SJCRH30 (cell line): ENCODE results near the gene OSCP1. TPM values are rescaled to one million over a fixed set of nuclear protein-coding genes. Genes with fewer than 3 reads are reported as not detected.
"Not testable (repeated sequence)": the region's sequence is repeated elsewhere in the genome, so short reads cannot be mapped to it uniquely, and the experiment has no call there.

ENCODE experiments used
- DNase-seq, 2 experiments: peaks; one replicate each; pipeline ENCODE4 v3.0.0-alpha.2; 2015 to 2020
- H3K27ac ChIP-seq: fragments of 250-450 bp; sonication (Bioruptor Pico); 2 replicates; pipeline ENCODE4 v1.5.1; 2020; ENCODE audit warnings: mild to moderate bottlenecking, moderate library complexity
- H3K27me3 ChIP-seq: fragments of 250-450 bp; sonication (Bioruptor Pico); 2 replicates; pipeline ENCODE4 v1.5.1; 2020; ENCODE audit warnings: mild to moderate bottlenecking, moderate library complexity
- H3K36me3 ChIP-seq: fragments of 250-450 bp; sonication (Bioruptor Pico); 2 replicates; pipeline ENCODE4 v1.5.1; 2020; ENCODE audit warnings: mild to moderate bottlenecking, moderate library complexity
- H3K4me1 ChIP-seq: fragments of 250-450 bp; sonication (Bioruptor Pico); 2 replicates; pipeline ENCODE4 v1.5.1; 2020; ENCODE audit warnings: mild to moderate bottlenecking, moderate library complexity
- H3K4me3 ChIP-seq: fragments of 250-450 bp; sonication (Bioruptor Pico); 2 replicates; pipeline ENCODE4 v1.5.1; 2020; ENCODE audit warnings: mild to moderate bottlenecking, moderate library complexity
- H3K9me3 ChIP-seq: fragments of 250-450 bp; sonication (Bioruptor Pico); replicated peaks from 2 replicates; pipeline ENCODE4 v1.5.1; 2020; ENCODE audit warnings: mild to moderate bottlenecking, moderate library complexity
- total RNA-seq: library from RNA; depleted of rRNA; stranded (reverse); fragments of >200 nt; shearing (Covaris generic); gene quantifications from 2 replicates; pipeline ENCODE4 v1.2.3, GENCODE V29; 2014; rRNA removed

OSCP1 gene
- 0.71 and 2.6 TPM in 2 replicates for total RNA-seq

DNA sequence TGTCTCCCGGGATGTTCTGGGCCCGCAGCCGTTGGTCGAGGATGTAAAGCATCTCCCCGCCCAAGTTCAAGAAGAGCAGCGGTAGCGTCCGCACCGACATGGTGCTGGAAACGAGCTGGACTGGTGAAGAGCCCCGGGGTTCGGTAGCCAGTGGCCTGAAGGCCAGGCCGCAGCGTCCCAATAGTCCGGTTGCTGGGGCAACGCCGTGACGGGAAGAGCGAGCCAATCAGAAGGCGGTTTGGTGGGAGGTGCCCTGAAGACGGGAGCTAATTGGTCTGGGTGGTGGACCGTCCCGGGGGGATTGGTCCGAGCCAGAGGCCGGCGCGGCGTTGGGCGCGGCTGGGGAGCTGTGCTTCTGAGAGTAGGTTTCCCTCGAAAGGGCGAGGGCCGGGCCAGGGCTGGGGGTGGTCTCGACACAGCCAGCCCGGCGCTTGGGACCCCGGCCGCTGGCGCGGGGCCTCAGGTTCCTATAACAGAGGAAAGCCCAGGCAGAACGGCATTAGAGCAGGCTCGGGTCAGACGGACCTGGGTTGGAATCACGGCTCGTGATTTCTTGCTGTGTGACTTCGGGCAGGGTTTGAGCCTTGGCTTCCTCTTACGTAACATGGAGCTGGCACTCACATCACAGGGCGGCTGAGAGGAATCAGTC is at the start of gene OSCP1:
TSS of gene OSCP1 (minus strand) at position 182 of the 649 bp plus-strand sequence. CDS start at position 100, 82 bp downstream.
- H3K27me3 ChIP-seq = no peaks in the 10 kb centered on the region
- H3K9me3 ChIP-seq = no peaks in the 10 kb centered on the region
- H3K4me3 ChIP-seq = peak within 1 kb of the TSS; percentile 73
- H3K27ac ChIP-seq = peak within 1 kb of the TSS; percentile 65
- no peaks in the 10 kb centered on the region for H3K4me1 ChIP-seq
- peaks cover 11% of the 10 kb centered on the region for H3K36me3 ChIP-seq
- DNase-seq = peak; percentile 96 to 98

DNA sequence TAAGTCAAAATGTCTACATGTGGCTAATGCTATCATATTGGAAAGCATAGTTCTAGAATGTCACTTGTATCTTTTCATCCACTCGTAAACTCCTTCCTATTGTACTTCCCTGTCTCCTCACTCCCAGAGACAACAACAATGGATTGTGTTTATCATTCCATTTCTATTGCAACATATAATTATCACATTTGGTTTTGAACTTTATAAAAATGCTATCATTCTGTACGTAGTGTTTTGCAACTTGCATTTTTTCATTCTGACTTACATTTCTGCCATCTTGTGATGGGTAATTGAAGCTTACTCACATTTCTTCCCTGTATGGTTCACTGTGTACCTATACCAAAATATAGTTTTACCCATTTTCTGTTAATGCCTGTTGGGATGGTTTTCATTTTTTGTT is 47.0 kb upstream of the OSCP1 start:
- Histone ChIP-seq H3K4me3 (no peak overlapping the region), H3K27ac (no peak overlapping the region), H3K4me1 (no peaks in the 10 kb centered on the region), H3K27me3 (peaks cover 13% of the 10 kb centered on the region), H3K9me3 (no peaks in the 10 kb centered on the region), H3K36me3 (no peaks in the 10 kb centered on the region)
- DNase-seq = no peak

DNA sequence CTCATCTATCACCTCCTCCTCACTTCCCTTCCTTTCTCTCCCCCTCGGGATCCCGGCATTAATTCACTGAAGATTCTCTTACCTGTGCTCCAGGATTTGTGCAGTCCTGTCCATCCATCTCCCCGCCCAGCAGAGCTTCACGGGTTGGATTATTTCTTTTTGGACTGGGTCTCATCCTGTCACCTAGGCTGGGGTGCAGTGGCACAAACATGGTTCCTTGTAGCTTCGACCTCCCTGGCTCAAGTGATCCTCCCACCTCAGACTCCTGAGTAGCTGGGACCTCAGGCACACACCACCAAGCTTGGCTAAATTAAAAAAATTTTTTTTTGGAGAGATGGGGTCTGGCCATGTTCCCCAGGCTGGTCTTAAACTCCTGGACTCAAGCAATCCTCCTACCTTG is 44.7 kb upstream of the OSCP1 start:
- no peak for DNase-seq
- Histone ChIP-seq H3K4me1 (no peaks in the 10 kb centered on the region), H3K9me3 (no peaks in the 10 kb centered on the region), H3K36me3 (no peaks in the 10 kb centered on the region), H3K4me3 (no peak overlapping the region), H3K27ac (no peak overlapping the region), H3K27me3 (peaks cover 6% of the 10 kb centered on the region; the same call in 1 of the 2 replicates)

GRCh38 chr1:36493524-36493923 is 43.3 kb upstream of the OSCP1 start:
- H3K4me1 ChIP-seq = no peaks in the 10 kb centered on the region
- no peak for DNase-seq
- no peaks in the 10 kb centered on the region for H3K36me3 ChIP-seq
- no peak overlapping the region for H3K27ac ChIP-seq
- H3K4me3 ChIP-seq = no peak overlapping the region
- H3K9me3 ChIP-seq = no peaks in the 10 kb centered on the region
- H3K27me3 ChIP-seq = peaks cover 6% of the 10 kb centered on the region

DNA sequence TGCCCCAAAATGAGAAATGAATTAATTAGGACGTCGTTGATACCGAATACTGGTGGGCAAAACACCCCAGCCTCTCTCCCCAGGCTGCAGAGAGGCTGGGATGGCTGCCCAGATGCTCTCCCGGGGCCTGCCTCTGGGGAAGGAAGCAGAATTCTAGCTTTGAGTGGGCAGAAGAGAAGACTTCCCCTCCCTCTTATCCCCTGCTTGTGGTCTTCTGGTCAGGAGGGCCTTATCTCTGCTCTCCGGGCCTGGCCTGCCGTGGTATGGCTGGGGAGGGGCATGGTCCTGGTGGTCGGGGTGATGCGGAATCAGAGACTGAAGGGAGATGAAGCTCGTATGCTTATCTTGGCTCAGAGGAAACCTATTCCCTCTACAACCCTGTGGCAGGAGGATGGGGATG is 42.2 kb upstream of the OSCP1 start:
- Histone ChIP-seq H3K4me1 (no peaks in the 10 kb centered on the region), H3K27ac (no peak overlapping the region), H3K9me3 (no peaks in the 10 kb centered on the region), H3K27me3 (peaks cover 16% of the 10 kb centered on the region), H3K4me3 (no peak overlapping the region), H3K36me3 (no peaks in the 10 kb centered on the region)
- no peak for DNase-seq

DNA sequence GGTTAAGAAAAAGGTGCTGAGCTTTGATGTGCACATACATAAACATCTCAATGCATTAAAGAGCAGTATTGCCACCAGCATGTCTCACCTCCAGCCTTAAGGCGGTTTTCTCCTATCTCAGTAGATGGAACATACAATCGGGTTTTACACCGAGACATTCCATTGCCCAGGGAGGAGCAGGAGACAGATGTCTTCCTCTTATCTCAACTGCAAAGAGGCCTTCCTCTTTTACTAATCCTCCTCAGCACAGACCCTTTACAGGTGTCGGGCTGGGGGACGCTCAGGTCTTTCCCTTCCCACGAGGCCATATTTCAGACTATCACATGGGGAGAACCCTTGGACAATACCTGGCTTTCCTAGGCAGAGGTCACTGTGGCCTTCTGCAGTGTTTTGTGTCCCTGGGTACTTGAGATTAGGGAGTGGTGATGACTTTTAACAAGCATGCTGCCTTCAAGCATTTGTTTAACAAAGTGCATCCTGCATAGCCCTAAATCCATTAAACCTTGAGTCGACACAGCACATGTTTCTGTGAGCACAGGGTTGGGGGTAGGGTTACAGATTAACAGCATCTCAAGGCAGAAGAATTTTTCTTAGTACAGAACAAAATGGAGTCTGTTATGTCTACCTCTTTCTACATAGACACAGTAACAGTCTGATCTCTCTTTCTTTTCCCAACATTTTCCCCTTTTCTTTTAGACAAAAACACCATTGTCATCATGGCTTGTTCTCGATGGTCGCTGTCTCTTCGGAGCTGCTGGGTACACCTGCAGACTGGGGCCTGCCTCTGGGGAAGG is 39.2 kb upstream of the OSCP1 start:
- not testable (repeated sequence) for H3K36me3 ChIP-seq, H3K27ac ChIP-seq, H3K9me3 ChIP-seq, H3K4me1 ChIP-seq, H3K4me3 ChIP-seq, DNase-seq
- H3K27me3 ChIP-seq = peaks cover 43% of the 10 kb centered on the region

DNA sequence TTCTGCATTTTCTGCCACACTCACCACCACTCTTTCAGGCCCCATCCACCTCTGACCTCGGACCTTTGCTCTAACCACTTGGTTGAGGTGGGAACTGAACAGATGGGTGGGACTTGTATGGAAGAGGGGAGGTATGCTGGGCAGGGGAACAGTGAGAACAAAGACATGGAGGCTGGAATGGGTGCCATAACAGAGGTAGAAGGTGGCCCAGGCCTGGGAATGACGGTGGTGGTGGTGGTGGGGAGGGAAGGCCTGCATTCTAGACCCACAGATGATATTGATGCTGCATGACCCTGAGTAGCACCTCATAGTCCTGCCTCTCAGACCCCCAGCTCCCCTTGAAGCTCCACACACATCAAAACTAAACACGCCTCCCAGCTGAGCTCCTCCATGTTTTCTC is 37.7 kb upstream of the OSCP1 start:
- Histone ChIP-seq H3K36me3 (no peaks in the 10 kb centered on the region), H3K9me3 (no peaks in the 10 kb centered on the region), H3K4me1 (no peaks in the 10 kb centered on the region), H3K27ac (no peak overlapping the region), H3K27me3 (peaks cover 59% of the 10 kb centered on the region), H3K4me3 (no peak overlapping the region)
- DNase-seq = no peak

DNA sequence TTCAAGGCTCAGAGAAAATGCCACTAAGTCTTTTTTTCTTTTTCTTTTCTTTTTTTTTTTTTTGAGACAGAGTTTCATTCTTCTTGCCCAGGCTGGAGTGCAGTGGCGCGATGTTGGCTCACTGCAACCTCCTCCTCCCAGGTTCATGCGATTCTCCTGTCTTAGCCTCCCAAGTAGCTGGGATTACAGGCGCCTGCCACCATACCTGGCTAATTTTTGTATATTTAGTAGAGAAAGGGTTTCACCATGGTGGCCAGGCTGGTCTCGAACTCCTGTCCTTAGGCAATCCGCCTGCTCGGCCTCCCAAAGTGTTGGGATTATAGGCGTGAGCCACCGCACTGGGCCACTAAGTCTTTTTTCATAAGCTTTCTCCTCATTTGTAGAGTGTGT is 37.1 kb upstream of the OSCP1 start:
- not testable (repeated sequence) for H3K9me3 ChIP-seq, H3K4me1 ChIP-seq, H3K27ac ChIP-seq, H3K4me3 ChIP-seq, DNase-seq, H3K36me3 ChIP-seq
- H3K27me3 ChIP-seq = peaks cover 62% of the 10 kb centered on the region

GRCh38 chr1:36486439-36487335 is 36.4 kb upstream of the OSCP1 start:
- peak in 1 of 2 experiments; percentile 20 for DNase-seq
- H3K4me3 ChIP-seq = no peak overlapping the region
- no peaks in the 10 kb centered on the region for H3K9me3 ChIP-seq
- H3K4me1 ChIP-seq = no peaks in the 10 kb centered on the region
- H3K27me3 ChIP-seq = peaks cover 66% of the 10 kb centered on the region
- H3K27ac ChIP-seq = no peak overlapping the region
- no peaks in the 10 kb centered on the region for H3K36me3 ChIP-seq

- no peak for DNase-seq
- no peaks in the 10 kb centered on the region for H3K9me3 ChIP-seq
- H3K4me3 ChIP-seq = no peak overlapping the region
- peaks cover 69% of the 10 kb centered on the region for H3K27me3 ChIP-seq
- H3K36me3 ChIP-seq = no peaks in the 10 kb centered on the region
- no peaks in the 10 kb centered on the region for H3K4me1 ChIP-seq
- H3K27ac ChIP-seq = no peak overlapping the region
Measured at GRCh38 chr1:36486093-36486438, 35.8 kb upstream of the OSCP1 start.

DNA sequence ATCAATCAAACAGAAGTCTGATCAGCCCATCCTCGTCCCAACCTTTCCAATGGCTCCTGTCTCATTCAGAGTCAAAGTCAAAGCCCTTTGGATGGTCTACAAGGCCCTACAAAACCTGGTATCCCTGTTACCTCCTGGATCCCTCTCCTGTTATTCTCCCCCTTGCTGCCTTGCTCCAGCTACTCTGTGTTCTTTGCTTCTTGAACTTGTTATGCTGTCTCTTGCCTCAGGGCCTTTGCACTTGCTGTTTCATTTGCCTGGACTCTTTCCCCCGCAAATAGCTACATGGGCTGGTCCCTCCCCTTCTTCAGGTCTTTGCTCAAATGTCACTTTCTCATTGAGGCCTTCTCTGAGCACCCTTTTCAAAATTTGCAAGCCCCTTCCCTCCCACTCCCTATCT is 33.8 kb upstream of the OSCP1 start:
- Histone ChIP-seq H3K36me3 (no peaks in the 10 kb centered on the region), H3K4me3 (no peak overlapping the region), H3K27me3 (peaks cover 68% of the 10 kb centered on the region), H3K4me1 (no peaks in the 10 kb centered on the region), H3K9me3 (no peaks in the 10 kb centered on the region), H3K27ac (no peak overlapping the region)
- DNase-seq = no peak

DNA sequence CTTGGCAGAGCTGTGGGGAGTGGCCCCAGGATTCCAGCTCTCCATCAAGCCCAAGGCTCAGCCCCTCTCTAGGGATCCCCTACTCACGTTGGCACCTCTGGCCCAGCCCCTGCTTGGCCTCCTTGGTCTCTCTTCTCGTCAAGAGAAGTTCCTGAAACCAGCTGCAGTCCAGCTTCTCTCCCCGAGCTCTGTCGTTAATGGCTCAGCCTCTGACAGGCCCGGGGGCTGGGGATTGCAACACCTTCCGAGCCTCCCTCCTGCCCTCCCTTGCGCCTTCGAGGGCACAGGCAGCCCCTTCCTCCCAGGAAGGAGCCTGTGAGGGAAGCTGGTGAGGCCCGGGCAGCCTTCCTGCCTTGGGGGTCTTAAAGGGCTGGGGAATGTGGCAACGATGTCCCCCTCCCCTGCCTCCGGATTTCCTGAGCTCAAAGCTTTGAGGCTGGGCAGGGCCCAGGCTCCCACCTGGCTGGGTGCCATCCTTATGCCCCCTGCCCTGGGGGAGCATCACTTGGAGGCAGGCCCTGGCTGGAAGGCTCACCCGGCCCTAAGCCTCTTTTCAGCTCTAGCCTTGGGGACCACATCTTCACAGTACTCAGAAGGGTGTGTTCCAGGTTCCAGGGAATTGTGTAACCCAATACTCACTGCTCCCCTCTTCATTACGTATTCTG is 32.6 kb upstream of the OSCP1 start, which contains the start of gene CSF3R:
TSS of gene CSF3R (minus strand) at position 190 of the 665 bp plus-strand sequence. CDS start 3,417 bp downstream, outside the sequence.
- no peaks in the 10 kb centered on the region for H3K36me3 ChIP-seq
- no peaks in the 10 kb centered on the region for H3K4me1 ChIP-seq
- no peak within 1 kb of the TSS for H3K4me3 ChIP-seq
- no peak for DNase-seq
- H3K9me3 ChIP-seq = no peaks in the 10 kb centered on the region
- H3K27me3 ChIP-seq = peaks cover 61% of the 10 kb centered on the region
- no peak within 1 kb of the TSS for H3K27ac ChIP-seq

DNA sequence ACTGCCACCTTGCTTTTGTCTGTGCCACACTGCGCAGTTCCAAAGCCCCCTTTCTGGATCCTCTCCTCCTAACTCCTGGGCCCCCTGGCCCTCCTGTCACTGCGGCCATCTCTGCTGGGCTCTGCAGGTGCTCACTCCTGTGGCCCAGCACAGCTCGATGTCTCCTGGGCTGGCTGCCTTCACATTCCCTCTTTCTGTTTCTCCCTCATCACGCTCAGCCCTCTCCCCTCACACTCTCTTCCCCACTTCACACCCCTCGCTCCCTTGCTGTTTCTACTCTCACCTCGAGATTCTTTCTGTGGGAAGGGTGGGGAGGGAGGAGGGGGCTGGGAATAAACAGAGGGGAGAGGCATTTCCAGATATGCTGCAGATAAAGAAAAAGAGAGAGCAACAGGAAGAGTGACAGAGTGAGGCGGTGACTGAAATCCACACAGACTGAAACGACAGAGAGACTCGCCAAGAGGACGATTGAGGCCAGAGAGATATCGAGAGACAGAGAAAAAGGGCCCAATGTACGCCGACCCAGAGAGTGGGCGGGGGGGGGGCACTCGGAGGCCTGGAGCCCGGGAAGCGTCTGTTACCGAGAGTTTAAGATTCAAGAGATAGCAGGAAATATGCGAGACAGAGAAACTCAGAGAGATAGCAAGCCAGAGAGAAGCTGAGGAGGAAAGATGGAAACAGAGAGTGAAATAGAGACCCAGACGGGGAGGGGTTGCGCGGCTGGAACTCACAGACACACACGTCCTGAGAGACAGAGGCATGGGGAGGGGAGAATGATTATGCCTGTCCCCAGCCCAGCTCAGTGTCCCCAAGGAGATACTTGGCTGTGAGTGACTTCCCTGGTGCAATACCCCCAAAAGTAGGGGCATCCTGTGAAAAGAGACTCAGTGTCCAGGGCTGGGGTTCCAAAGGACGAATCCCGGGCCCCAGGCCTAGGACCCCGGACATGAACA is 31.8 kb upstream of the OSCP1 start:
- no peak overlapping the region for H3K27ac ChIP-seq
- no peaks in the 10 kb centered on the region for H3K4me1 ChIP-seq
- peaks cover 54% of the 10 kb centered on the region for H3K27me3 ChIP-seq
- no peaks in the 10 kb centered on the region for H3K9me3 ChIP-seq
- no peaks in the 10 kb centered on the region for H3K36me3 ChIP-seq
- no peak for DNase-seq
- no peak overlapping the region for H3K4me3 ChIP-seq
